Retina (tissue), 1 donor: Measurements from ENCODE around the gene FGF1.
"Not testable (repeated sequence)": the region's sequence is repeated elsewhere in the genome, so short reads cannot be mapped to it uniquely, and the experiment has no call there.

ENCODE experiments used
- DNase-seq: peaks from one replicate; pipeline ENCODE4 v3.0.0-alpha.2; 2016

Gene FGF1

GRCh38 chr5:142668336-142668735 is 17.6 kb downstream of the FGF1 start:
- no peak for DNase-seq

DNA sequence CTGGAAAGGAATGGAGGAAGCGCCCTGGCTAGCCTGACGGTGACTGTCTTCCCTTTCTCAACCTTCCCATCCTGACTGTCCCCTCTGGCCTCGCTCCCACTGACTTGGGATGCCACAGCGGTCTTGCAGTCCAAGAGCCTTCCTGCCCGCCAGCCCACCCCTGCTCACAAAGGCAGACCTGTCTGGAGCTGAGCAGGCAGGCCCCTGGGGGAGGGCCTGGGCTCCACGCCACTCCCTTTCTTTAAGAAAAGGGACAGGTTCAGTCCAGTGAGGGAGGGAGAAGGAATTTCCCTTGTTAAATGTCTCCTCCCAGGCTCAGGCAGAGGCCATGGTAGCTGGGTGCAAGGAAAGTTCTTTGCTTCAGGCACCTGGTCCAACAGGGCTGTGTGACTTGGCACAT is 18.1 kb downstream of the FGF1 start:
- no peak for DNase-seq

DNA sequence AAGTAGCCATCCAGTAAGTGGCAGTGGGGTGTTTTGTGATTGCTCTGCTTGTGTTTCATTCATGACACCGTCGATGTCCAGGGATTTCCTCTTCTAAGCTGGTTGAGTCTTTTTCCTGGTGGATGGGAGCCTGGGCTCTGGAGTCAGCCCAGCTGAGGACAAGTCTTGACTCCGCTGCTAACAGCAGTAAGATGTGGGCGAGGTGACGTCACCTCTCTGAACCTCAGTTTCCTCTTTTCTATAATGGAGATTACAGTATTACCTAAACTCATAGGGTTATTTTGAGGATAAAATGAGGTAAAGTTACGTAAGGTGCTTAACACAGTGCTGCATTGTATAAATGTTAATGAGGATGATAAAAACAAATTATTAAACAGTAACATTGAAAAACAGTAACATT is 21.3 kb downstream of the FGF1 start:
- no peak for DNase-seq

- DNase-seq, result no peak
Observed at GRCh38 chr5:142664067-142664466, 21.8 kb downstream of the FGF1 start.

- DNase-seq, result no peak
Observed at GRCh38 chr5:142663246-142663645, 22.6 kb downstream of the FGF1 start.

DNA sequence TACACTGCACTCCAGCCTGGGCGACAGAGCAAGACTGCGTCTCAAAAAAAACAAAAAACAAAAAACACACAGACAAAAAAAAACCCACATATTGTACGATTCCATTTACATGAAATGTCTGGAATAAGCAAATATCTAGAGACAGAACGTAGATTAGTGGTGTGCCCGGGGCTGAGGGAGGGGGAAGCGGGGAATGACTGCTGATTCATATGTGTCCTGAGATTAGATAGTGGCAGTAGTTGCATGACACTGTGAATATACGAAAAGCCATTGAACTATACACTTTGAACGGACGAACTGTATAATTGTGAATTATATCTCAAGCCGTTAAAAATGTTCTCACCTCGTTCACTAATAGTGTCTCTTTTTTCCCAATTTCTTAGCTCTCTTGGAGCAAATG is 23.9 kb downstream of the FGF1 start:
- DNase-seq, result no peak

GRCh38 chr5:142661143-142661542 is 24.7 kb downstream of the FGF1 start:
- no peak for DNase-seq

- no peak for DNase-seq
Observed at GRCh38 chr5:142660731-142661130, 25.2 kb downstream of the FGF1 start.

- no peak for DNase-seq
Observed at GRCh38 chr5:142660196-142660595, 25.7 kb downstream of the FGF1 start.

DNA sequence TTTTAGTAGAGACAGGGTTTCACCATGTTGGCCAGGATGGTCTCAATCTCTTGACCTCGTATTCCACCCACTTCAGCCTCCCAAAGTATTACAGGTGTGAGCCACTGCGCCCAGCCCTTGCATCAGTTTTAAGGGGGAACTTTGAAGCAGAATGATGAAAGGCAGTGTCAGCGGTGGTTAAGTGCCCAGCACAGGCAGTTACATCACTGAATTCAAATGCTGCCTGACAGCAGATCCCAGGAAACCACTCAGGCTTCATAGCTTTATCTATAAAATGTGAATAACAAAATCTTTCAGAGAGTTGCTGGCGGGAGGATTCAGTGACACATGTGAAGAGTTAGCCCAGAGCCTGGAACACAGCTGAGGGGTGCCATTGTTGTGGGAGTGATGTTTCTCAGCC is 26.5 kb downstream of the FGF1 start:
- no peak for DNase-seq

GRCh38 chr5:142658278-142658677 is 27.6 kb downstream of the FGF1 start:
- DNase-seq, result no peak

DNA sequence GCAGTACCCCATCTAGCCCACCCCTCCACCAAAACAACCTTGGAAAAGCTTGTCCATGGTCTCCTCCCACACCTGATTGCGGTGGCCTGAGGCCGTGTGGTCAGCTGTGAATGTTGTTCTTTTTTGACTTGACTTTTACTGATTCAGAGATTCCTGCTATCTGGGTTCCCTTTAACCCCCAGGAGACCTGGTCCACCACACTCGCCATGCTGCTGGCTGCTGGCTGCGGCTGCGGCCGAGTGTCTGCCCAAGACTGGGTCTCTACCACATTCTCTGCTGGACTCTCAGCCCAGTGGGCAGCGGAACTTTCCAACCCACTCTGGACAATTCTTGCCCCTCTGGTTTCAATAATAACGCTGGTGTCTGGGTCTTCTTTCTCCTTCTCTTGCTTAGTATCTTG is 28.4 kb downstream of the FGF1 start:
- DNase-seq, result no peak

DNA sequence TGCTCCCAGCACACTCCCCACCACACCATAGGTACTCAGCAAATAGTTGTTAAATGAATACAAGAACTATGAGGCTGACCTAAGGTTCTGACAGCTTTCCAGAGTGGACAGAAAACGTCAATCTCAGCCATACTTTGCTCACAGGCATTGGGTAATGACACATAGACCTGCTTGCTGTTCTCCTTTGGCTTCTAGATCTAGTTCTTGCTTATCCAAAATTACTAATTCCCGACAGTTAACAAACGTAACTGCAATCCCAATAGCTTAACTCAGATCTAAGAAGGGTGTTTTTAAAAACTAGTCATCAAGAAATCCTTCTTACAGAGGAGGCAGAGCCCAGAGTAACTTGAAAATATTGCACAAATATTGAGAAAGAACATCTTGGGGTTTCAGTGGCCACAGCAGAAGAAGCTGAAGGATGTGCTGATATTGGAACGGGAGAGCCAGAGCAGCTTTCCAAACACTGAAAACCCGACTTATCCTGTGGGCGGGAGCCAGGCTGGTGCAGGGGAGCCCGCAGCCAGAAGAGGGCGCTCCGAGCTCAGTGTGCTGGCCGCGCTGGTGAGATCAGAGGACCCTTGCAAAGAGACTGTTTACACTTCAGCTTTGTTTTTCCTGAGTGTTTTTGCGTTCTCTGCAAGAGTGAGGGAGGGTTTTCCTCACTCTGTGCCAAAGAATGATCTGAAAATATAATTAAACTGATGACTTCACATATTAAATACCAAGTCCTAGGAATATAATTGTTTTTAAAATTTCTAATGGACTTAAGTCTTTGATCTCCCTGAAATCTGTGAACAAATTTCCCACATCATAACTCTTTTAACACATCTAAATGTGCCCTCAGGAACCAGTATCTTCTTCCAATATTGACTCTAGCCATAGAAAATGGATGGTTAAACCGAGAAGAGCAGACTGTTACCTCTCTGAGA is 30.3 kb downstream of the FGF1 start:
- DNase-seq, result peak; percentile 90

DNA sequence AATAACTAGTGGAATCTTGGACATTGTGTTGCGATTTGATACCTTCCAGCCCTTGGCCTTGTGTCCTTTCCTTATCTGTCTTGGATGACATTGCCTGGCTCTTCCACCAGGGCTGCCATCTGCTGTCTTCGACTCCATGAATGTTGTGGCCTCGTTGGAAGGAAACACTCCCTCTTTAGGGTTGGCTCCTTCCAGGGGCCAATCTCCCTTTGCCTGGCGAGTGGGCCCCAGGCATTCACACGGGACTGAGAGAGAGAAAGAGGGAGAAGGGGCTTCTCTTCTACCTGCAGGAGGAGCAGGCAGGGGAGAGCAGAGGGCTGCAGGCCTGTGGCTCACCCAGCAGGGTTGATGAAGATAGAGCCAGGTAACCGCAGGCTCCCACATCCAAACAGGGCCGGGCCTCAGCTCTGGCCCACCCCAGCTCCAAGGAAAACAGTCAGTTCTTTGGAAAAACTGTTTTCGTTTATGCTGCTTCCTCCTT is 31.3 kb downstream of the FGF1 start:
- no peak for DNase-seq

DNA sequence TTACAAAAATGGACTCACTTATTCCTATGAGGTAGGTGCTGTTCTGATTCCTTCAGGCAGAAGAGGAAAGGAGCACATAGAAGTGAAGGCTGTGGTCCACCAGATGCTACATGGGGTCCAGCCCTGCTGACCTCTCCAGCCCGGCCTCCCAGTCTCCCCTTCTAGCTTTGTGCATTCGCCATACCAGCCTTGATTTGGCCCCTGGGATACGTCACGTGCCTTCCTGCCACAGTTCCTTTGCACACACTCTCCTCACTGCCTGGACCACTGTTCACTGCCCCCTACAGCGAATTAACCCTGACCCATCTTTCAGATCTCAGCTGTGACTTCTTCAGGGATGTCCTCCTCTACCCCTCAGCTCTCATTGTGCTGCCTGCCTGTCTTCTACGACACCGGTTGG is 32.6 kb downstream of the FGF1 start:
- DNase-seq, result no peak

- no peak for DNase-seq
Observed at GRCh38 chr5:142652563-142652962, 33.3 kb downstream of the FGF1 start.

DNA sequence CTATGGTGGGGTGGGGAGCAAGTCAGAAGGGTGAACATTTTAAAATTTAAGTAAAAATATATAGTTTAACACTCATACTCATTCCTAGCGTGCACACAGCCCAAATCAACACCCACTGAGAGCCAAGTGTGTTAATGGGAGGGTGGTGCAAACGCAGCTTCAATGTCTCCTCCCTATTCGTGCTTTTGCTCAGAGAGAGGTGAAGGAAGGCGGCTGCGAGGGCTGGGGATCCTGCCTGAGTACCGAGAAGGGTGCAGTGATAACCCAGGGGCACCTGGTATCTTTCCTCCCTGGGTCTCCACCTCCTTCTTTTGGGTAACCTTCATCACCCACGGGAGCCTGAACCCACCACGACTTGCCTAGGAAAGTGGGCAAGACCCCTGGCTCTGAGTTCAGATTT is 35.0 kb downstream of the FGF1 start:
- DNase-seq, result no peak

DNA sequence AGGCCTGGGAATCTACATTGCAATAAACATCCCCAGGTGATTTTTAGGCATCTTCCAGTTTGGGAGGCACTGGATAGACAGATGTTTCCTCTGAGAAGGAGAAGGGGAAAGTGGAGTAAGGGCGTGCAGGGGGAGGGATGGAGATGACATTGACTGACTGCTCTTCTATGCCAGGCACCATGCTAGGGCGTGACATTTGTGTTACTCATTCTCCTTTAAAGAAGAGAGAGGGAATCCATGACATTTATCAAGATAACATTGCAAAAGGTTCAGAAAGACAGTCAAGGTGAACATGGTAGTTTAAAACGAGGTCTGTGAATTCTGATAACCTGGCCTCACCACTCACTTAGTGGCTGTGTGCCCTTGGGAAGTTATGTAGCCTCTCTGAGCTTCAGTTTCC is 35.8 kb downstream of the FGF1 start:
- DNase-seq, result no peak

DNA sequence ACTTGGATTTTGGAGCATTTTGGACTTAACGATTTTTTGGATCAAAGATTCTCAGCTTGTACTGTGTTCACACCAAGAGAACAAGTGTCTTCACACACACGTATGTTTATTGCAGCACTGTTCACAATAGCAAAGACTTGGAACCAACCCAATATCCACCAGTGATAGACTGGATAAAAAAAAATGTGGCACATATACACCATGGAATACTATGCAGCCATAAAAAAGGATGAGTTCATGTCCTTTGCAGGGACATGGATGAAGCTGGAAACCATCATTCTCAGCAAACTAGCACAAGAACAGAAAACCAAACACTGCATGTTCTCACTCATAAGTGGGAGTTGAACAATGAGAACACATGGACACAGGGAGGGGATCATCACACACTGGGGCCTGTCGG is 37.8 kb downstream of the FGF1 start:
- not testable (repeated sequence) for DNase-seq

DNA sequence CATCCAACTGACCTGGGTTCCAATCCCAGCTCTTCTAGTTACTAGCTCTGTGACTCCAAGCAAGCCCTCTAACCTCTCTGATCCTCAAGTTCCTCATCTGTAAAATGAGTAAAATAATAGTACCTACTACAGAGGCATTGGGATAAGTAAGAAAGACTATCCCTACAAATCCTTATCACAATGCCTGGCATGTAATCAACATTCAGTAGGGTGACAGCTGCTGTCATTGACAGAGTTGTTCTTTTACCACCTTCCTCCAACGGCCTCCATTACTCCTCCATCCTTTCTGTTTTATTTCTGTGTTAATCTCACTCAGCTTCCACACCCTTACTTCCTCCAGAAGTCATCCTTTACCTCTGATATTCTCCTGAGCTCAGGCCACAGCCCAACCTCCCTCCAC is 40.4 kb downstream of the FGF1 start:
- no peak for DNase-seq

DNA sequence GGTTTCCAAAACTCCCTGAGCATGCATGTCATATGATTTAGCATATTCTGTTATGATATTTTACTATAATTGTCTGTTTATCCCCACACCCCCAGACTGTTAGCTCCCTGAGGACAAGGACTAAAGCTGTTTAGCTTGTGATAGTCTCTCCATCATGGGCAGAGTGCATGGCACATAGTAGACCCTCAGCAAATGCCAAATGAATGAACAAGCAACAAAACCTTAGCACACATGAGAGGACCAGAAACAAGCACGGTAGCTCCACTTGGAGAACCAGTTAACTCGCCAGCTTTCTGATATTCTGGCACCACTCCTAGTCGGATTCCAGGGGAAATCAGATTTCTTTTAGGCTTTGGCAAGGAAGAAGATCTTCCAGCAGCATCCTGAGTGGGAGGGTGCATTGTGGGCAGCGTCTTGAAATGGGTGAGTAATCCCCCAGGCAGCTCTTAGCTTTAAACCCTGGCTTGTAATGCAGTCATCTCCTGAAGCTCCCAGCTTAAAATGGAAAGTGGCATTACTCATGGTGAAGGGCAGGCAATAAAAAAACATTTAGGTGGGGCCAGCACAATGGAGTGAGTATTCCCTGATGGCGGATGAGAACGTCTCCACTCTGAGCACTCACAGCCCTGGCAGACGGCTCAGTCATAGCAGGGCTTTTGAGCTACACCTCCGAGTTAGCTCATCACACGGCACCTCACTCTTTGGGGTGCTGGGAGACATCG is 41.1 kb downstream of the FGF1 start:
- DNase-seq, result no peak

DNA sequence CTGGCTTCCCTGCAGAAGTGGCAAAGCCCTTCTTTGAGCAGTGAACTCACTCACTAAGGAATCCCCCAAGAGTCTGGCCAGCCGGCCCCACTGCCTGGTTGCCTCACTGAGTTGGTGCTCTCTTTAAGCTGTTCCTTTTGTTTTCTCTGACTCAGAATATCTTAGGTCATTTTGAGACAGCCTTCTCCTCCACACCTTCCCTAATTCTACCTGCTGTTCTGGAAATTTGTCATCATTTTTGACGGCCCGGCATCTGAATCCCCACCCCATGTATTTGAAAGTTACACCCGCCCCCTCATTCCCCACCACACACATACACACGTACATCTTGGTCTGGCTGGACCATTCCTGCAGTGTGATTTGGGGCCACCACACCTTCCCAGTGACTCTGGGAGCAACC is 41.8 kb downstream of the FGF1 start:
- DNase-seq, result no peak

DNA sequence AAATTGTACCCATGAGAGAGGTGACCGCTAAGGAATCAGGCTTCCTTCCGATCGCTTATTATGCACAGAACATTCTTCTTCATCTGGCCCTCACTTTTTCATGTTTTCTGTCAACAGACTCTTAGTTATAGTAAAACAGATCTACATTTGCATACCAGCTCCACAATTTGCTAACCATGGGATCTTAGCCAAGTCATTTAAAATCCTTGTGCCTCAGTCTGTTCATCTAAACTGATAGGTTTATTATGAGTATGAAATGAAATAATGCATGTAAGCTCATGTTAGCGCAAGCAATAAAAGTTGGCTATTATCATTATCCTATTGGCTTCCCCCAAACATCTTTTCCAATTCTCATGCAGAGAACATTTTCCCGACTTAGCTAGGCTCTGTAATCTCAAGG is 42.3 kb downstream of the FGF1 start:
- DNase-seq, result no peak

GRCh38 chr5:142642427-142642826 is 43.5 kb downstream of the FGF1 start:
- no peak for DNase-seq
